Type B pancreatic cell (in vitro differentiated cells): ENCODE data around the gene KIAA1755. TPM values are rescaled to one million over a fixed set of nuclear protein-coding genes. Genes with fewer than 3 reads are reported as not detected.

Source experiments
- DNase-seq: peaks from one replicate; pipeline ENCODE4 v3.0.0; 2021; ENCODE audit warnings: mixed read lengths; ENCODE audit not compliant: unreplicated experiment; ENCODE audit errors: extremely low spot score
- H3K27ac Mint-ChIP-seq: 2 replicates; pipeline ENCODE4 v1.8.0; 2021; ENCODE audit warnings: mild to moderate bottlenecking, mixed read lengths
- H3K27me3 Mint-ChIP-seq: 2 replicates; pipeline ENCODE4 v1.8.0; 2021; ENCODE audit warnings: mixed read lengths
- H3K36me3 Mint-ChIP-seq: 2 replicates; pipeline ENCODE4 v1.8.0; 2021; ENCODE audit warnings: mixed read lengths
- H3K4me1 Mint-ChIP-seq: one replicate; pipeline ENCODE4 v1.8.0; 2021; ENCODE audit warnings: mixed read lengths; ENCODE audit not compliant: unreplicated experiment
- H3K4me3 Mint-ChIP-seq: 2 replicates; pipeline ENCODE4 v1.8.0; 2021; ENCODE audit warnings: mild to moderate bottlenecking, mixed read lengths
- H3K9me3 Mint-ChIP-seq: 2 replicates; pipeline ENCODE4 v1.8.0; 2021; ENCODE audit warnings: mixed read lengths
- CTCF ChIP-seq: fragments of 200-600 bp; sonication (generic); conservative IDR thresholded peaks from 2 replicates; pipeline ENCODE4 v1.5.0; 2021; ENCODE audit warnings: antibody characterized with exemption, mild to moderate bottlenecking
- total RNA-seq: library from RNA; stranded (reverse); gene quantifications from 2 replicates; pipeline ENCODE4 v1.2.1, GENCODE V29; 2021; ENCODE audit warnings: low replicate concordance

The KIAA1755 gene
- total RNA-seq, 1 donor from 2014 or later: 4.7 TPM

- Mint-ChIP-seq H3K4me3 (no peak overlapping the region), H3K4me1 (peaks cover 30% of the 10 kb centered on the region), H3K9me3 (no peaks in the 10 kb centered on the region), H3K27me3 (peaks cover 12% of the 10 kb centered on the region), H3K36me3 (no peaks in the 10 kb centered on the region), H3K27ac (no peak overlapping the region)
- DNase-seq: no peak
- TF ChIP-seq CTCF: no peak
Observed at GRCh38 chr20:38162149-38162548, 98.4 kb downstream of the KIAA1755 start.

GRCh38 chr20:38161412-38161774 lies 99.1 kb downstream of the KIAA1755 start:
- Mint-ChIP-seq H3K4me1 (peaks cover 30% of the 10 kb centered on the region), H3K4me3 (no peak overlapping the region), H3K9me3 (no peaks in the 10 kb centered on the region), H3K36me3 (no peaks in the 10 kb centered on the region), H3K27ac (no peak overlapping the region), H3K27me3 (peaks cover 11% of the 10 kb centered on the region)
- no peak for DNase-seq
- no peak for TF ChIP-seq CTCF

Other genes with a start within 250 kb of the KIAA1755 start
- gene TTI1, start 227.3 kb downstream of the KIAA1755 start, total RNA-seq: 25.1 and 43.8 TPM in 2 replicates
- 29.7 and 41.9 TPM in 2 replicates for gene RPRD1B, start 227.0 kb downstream of the KIAA1755 start, total RNA-seq
- gene TGM2, start 95.5 kb downstream of the KIAA1755 start, total RNA-seq: 28.6 and 31.7 TPM in 2 replicates
- 0.17 TPM in 1 of 2 replicates, not detected in the other for gene BPI, start 43.4 kb upstream of the KIAA1755 start, total RNA-seq
- not detected in 2 replicates for gene LBP, start 85.7 kb upstream of the KIAA1755 start, total RNA-seq
- 37.2 and 57.0 TPM in 2 replicates for gene SNHG17, start 174.6 kb upstream of the KIAA1755 start, total RNA-seq
- gene RALGAPB, start 212.1 kb upstream of the KIAA1755 start, total RNA-seq: 38.2 and 39.6 TPM in 2 replicates